Activated CD4-positive, alpha-beta memory T cell treated with anti-CD3 and anti-CD28 coated beads for 36 hours (primary cell): Measurements from ENCODE around the gene ODAPH. TPM values are rescaled to one million over a fixed set of nuclear protein-coding genes. Genes with fewer than 3 reads are reported as not detected.

Experiments used
- CTCF ChIA-PET: fragments of 350-600 bp; sonication (Branson Sonifier 250); formaldehyde crosslinking; loops from one replicate; lab custom pipeline; 2021; ENCODE audit warnings: antibody characterized with exemption, inconsistent platforms; lab: Charles Lee
- POLR2A ChIA-PET: fragments of 350-600 bp; sonication (Branson Sonifier 250); formaldehyde crosslinking; loops from one replicate; lab custom pipeline; 2021; ENCODE audit warnings: antibody characterized with exemption; lab: Charles Lee
- DNase-seq: peaks from one replicate; pipeline ENCODE4 v3.0.0-alpha.2; 2020
- H3K27ac Mint-ChIP-seq: one replicate; pipeline ENCODE4 v1.8.0; 2021; ENCODE audit warnings: mixed read lengths
- H3K27me3 Mint-ChIP-seq: one replicate; pipeline ENCODE4 v1.8.0; 2021; ENCODE audit warnings: mixed read lengths
- H3K36me3 Mint-ChIP-seq: one replicate; pipeline ENCODE4 v1.8.0; 2021; ENCODE audit warnings: mixed read lengths
- H3K4me1 Mint-ChIP-seq: one replicate; pipeline ENCODE4 v1.8.0; 2021; ENCODE audit warnings: low read depth, mixed read lengths
- H3K4me3 Mint-ChIP-seq: one replicate; pipeline ENCODE4 v1.8.0; 2021; ENCODE audit warnings: mild to moderate bottlenecking, mixed read lengths
- H3K9me3 Mint-ChIP-seq: one replicate; pipeline ENCODE4 v1.8.0; 2021; ENCODE audit warnings: mixed read lengths
- intact Hi-C: fragments of 100-400 bp; cut with micrococcal nuclease; formaldehyde crosslinking; loops from one replicate; pipeline ENCODE4 v1.15.1; 2023
- total RNA-seq, 2 experiments: library from RNA; stranded (reverse); gene quantifications; one replicate each; pipeline ENCODE4 v1.2.3, GENCODE V29; 2021

The ODAPH gene
- total RNA-seq, 2 experiments from 2014 or later, result 0.27 TPM; not detected in 1

- Mint-ChIP-seq H3K4me3 (no peak overlapping the region), H3K27ac (no peak overlapping the region), H3K9me3 (no peaks in the 10 kb centered on the region), H3K27me3 (no peaks in the 10 kb centered on the region), H3K4me1 (peaks cover 2% of the 10 kb centered on the region), H3K36me3 (no peaks in the 10 kb centered on the region)
- intact Hi-C loops, result loop anchor here (2.0 kb wide), 1 partner anchor 73 kb away; the partner anchor contains the start of gene G3BP2
- no peak for DNase-seq
- POLR2A ChIA-PET, result no interaction called here
- CTCF ChIA-PET, result no interaction called here
Measured at GRCh38 chr4:75599647-75600046, 43.8 kb downstream of the ODAPH start.

GRCh38 chr4:75605928-75606327 is 50.1 kb downstream of the ODAPH start:
- DNase-seq, result no peak
- POLR2A ChIA-PET, result no interaction called here
- Mint-ChIP-seq H3K36me3 (no peaks in the 10 kb centered on the region), H3K4me3 (no peak overlapping the region), H3K4me1 (no peaks in the 10 kb centered on the region), H3K27me3 (no peaks in the 10 kb centered on the region), H3K9me3 (no peaks in the 10 kb centered on the region), H3K27ac (no peak overlapping the region)
- intact Hi-C loops, result no loop called here
- CTCF ChIA-PET, result interaction anchor here (0.7 to 0.8 kb wide), 2 partner anchors 12 to 242 kb away, joined by 3 read pairs; no protein-coding TSS in a partner anchor

GRCh38 chr4:75612306-75612705 is 56.4 kb downstream of the ODAPH start:
- H3K4me3 Mint-ChIP-seq, result no peak overlapping the region
- ChIA-PET CTCF (no interaction called here), POLR2A (no interaction called here)
- H3K4me1 Mint-ChIP-seq, result no peaks in the 10 kb centered on the region
- intact Hi-C loops, result no loop called here
- no peaks in the 10 kb centered on the region for H3K36me3 Mint-ChIP-seq
- no peaks in the 10 kb centered on the region for H3K27me3 Mint-ChIP-seq
- no peak for DNase-seq
- H3K27ac Mint-ChIP-seq, result no peak overlapping the region
- no peaks in the 10 kb centered on the region for H3K9me3 Mint-ChIP-seq

Other genes with a start within 250 kb of the ODAPH start
- 10 to 100 TPM; 30.0 to 32.4 TPM for gene RCHY1, start 41.7 kb upstream of the ODAPH start, total RNA-seq
- gene THAP6, start 41.6 kb upstream of the ODAPH start, total RNA-seq, result 10 to 100 TPM; 19.4 to 20.7 TPM
- 1 to 10 TPM in 1 of 2 experiments, under 1 TPM in 1; 0.97 to 1.1 TPM for gene CDKL2, start 74.5 kb downstream of the ODAPH start, total RNA-seq
- 100 to 1,000 TPM; 137 to 144 TPM for gene G3BP2, start 117.3 kb downstream of the ODAPH start, total RNA-seq
- gene USO1, start 168.5 kb downstream of the ODAPH start, total RNA-seq, result 10 to 100 TPM; 57.3 to 59.0 TPM